ENCODE data around the gene TNFRSF13B.
A peak's percentile ranks its signal among the peaks of the same experiment; 100 is the strongest.
"Not testable (repeated sequence)": the region's sequence is repeated elsewhere in the genome, so short reads cannot be mapped to it uniquely, and the experiment has no call there.

The TNFRSF13B gene

GRCh38 chr17:17004997-17005614, 33.2 kb upstream of the TNFRSF13B start:
- not testable (repeated sequence) for DNase-seq

DNA sequence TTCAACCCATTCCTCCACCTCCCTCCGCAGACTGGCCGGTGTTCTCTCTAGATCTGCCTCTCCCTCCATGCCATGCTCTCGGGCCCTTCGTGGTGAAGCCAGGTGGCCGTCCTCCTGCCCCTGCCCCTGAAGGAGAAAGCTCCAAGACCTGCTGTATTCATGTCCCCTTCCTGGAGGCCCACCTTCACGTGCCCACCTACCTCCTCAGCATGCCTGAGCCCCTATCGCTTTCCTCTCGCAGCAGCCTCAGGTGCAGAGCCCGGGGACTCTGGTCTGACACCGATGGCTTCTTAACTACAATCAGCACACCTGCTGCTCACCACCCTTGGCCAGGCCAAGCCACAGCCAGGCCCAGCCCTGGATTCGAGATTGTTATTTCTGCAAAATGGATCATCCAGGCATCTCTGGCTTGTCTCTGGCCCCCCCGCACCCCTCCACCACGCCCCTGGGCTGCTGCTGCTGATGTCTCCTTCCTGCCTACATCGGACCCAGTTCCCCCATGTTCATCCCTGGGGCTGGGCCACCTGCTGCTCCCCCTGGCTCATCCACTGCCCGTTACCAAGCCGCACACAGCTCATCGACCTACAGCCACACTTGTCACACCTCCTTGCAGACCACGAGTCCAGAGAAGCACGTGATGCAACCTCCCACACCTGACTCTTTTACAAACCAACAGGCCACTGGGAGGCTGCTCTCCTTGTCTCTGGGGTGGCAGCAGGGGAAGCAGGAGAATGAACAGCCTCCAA, 32.5 kb upstream of the TNFRSF13B start:
- DNase-seq: no peak

- not testable (repeated sequence) for DNase-seq
Observed at GRCh38 chr17:17002731-17003715, 31.1 kb upstream of the TNFRSF13B start.

- DNase-seq: peak; percentile 79
Observed at GRCh38 chr17:17001874-17002520, 30.1 kb upstream of the TNFRSF13B start.

- DNase-seq: no peak
Observed at GRCh38 chr17:17001076-17001777, 29.3 kb upstream of the TNFRSF13B start.

DNA sequence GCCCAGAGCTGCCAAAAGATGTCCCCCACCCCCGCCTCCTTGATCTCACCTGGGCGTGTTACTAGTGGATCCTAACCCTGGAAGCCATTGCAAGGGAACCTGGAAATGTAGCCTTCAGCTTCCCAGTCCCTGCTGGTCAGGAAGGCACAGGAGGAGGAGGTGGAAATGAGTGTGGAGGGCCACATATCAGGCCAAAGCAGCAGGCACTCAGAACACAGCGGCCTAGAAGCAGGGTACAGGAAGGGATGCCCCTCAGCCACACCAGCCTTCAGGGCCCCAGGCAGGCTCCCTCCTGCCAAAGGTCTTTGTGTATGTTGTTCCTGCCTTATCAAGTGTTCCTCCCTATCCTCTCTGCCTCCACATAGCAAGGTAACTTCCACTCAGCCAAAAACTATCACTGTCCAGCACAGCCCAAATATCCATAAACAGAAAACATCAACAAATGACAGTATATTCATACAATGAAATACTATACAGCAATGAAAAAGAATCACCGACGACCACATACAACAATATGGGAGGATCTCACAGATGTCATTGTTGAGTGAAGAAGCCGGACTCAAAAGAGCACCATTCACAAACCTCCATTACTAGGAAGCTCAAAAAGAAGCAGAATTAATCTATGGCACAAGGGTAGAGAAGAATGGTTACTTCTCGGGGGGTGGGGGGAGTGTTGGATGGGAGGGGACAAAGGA, 28.2 kb upstream of the TNFRSF13B start:
- no peak for DNase-seq

GRCh38 chr17:16997514-16998429, 25.9 kb upstream of the TNFRSF13B start:
- DNase-seq: no peak

GRCh38 chr17:16996726-16997125, 24.8 kb upstream of the TNFRSF13B start:
- DNase-seq: not testable (repeated sequence)

DNA sequence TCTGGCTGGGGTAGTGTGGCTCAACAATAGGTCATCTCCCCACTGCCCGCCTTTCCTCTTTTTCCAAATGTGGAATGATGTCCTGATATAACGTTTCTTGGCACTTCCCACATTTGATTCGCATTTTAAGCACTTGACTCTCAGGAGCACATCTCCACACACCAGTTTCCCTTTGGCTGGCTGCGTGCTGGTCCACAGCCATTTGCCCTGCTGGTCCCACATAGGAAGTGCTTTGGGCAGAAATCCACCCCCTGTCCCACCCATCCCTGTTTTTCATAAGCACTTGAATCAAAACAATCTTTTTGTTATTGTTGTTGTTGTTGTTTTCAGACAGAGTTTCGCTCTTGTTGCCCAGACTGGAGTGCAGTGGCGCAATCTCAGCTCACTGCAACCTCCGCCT, 24.0 kb upstream of the TNFRSF13B start:
- no peak for DNase-seq

- no peak for DNase-seq
Observed at GRCh38 chr17:16994631-16995030, 22.7 kb upstream of the TNFRSF13B start.

GRCh38 chr17:16991349-16992009, 19.6 kb upstream of the TNFRSF13B start:
- DNase-seq: peak; percentile 80

- DNase-seq: no peak
Observed at GRCh38 chr17:16989953-16990860, 18.3 kb upstream of the TNFRSF13B start.

GRCh38 chr17:16989230-16989952, 17.5 kb upstream of the TNFRSF13B start:
- peak; percentile 15 for DNase-seq

DNA sequence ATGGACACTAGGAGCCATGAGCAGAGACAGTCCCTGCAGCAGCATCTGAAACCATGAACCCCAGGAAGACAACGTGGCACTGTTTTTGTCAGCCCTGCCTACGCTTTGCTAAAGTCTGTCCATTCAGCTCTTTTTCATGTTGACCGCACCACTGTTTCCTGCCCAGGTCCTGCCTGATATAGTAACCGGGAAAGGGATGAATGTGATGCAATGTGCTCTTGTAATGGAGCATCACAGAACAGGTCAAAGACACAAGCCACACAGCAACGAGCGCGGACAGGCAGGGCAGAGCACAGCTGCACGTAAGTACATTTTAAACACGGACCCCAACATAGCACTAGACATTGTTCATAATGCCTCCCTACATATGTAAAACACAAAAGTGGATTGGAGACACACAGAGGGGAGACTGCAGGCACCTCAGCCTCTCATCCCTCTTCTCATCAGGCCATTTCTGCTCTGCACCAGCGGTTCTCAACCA, 16.9 kb upstream of the TNFRSF13B start:
- no peak for DNase-seq

DNA sequence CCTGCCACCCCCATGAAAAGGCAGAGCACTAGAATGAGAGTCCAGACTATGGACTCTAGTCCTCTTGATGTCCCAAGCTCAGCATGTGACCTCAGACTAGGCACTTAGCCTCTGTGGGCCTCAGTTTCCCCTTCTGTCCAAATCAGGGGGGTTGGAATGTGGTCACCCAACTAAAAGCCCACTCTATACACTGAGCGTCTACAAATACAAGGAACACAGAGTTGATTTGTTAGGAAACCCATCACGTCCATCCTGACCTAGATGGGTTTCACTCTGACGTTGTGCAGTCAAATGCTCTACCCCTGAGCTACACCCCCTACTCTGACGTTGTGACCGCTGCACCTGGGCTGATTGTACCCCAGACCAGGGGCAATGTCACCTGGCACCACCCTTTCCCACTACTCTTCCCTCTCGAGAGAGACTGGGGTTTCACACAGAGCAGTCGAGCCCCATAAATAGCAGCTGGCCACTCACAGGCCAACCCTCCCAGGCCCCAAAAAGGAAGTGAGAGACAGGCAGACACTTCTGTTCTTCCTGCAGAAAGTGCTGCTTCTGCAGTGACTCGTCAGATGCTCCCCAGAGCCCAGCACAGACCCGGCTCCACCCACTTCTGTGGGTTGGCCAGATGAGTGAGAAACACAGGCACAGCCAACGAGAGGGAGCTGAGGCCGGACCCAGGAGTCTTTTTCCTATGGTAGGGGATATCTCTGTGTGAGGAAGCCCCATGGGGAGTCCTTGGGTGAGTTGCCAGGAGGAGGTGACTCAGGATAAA, 16.1 kb upstream of the TNFRSF13B start:
- peak; percentile 64 for DNase-seq

- DNase-seq: no peak
Observed at GRCh38 chr17:16987066-16987829, 15.3 kb upstream of the TNFRSF13B start.

All from stimulated activated CD4-positive, alpha-beta T cell treated with anti-CD3 and anti-CD28 coated beads, Interleukin-4, amount 100 ng/mL, for 24 hours (primary cell).